ENCODE measurements around the gene STK11.

GRCh38 chr19:1206864-1207450, 1.4 kb downstream of the STK11 start:
- TF ChIP-seq CTCF (IDR thresholded peaks at IDR 0.05 in 8 of 11, conservative IDR thresholded peaks at IDR 0.05 in 3 of 11) (no peak), POLR2A (IDR thresholded peaks at IDR 0.05) (no peak), POLR2AphosphoS5 (IDR thresholded peaks at IDR 0.05) (no peak)
